GM18517 (cell line): Measurements from ENCODE around the gene SPC25.

Experiments used
- ATAC-seq: cut with Tn5 transposase; IDR thresholded peaks from one replicate; pipeline ENCODE4 v1.9.1; 2021; ENCODE audit warnings: mild to moderate bottlenecking, moderate library complexity; ENCODE audit not compliant: unreplicated experiment

SPC25 gene

GRCh38 chr2:168849610-168850009 is 40.6 kb downstream of the SPC25 start:
- ATAC-seq: no peak

GRCh38 chr2:168848225-168848624 is 42.0 kb downstream of the SPC25 start:
- no peak for ATAC-seq

- ATAC-seq: no peak
Measured at GRCh38 chr2:168843253-168843652, 47.0 kb downstream of the SPC25 start.

- ATAC-seq: no peak
Measured at GRCh38 chr2:168841445-168841844, 48.8 kb downstream of the SPC25 start.

- ATAC-seq: no peak
Measured at GRCh38 chr2:168835969-168836368, 54.3 kb downstream of the SPC25 start.

- ATAC-seq: no peak
Measured at GRCh38 chr2:168831662-168832061, 58.6 kb downstream of the SPC25 start.

GRCh38 chr2:168830958-168831357 is 59.3 kb downstream of the SPC25 start:
- ATAC-seq: no peak

GRCh38 chr2:168825126-168825525 is 65.1 kb downstream of the SPC25 start:
- ATAC-seq: no peak

- ATAC-seq: no peak
Measured at GRCh38 chr2:168821992-168822391, 68.2 kb downstream of the SPC25 start.

- ATAC-seq: no peak
Measured at GRCh38 chr2:168821577-168821976, 68.7 kb downstream of the SPC25 start.
